HAP-1 (cell line): ENCODE measurements around the gene KCTD21.

ENCODE experiments used
- DNase-seq, 2 experiments: peaks; one replicate each; pipeline ENCODE4 v3.0.0-alpha.2; 2016 to 2020; ENCODE audit warnings: low spot score in 2 of 2
- H3K27me3 ChIP-seq: fragments of 250-450 bp; sonication (Bioruptor Pico); 2 replicates; pipeline ENCODE4 v1.5.1; 2020; ENCODE audit warnings: low read depth, mild to moderate bottlenecking, moderate library complexity
- H3K36me3 ChIP-seq: fragments of 250-450 bp; sonication (Bioruptor Pico); replicated peaks from 2 replicates; pipeline ENCODE4 v1.5.1; 2020; ENCODE audit warnings: mild to moderate bottlenecking
- H3K4me1 ChIP-seq: fragments of 250-450 bp; sonication (Bioruptor Pico); 2 replicates; pipeline ENCODE4 v1.5.1; 2020; ENCODE audit warnings: mild to moderate bottlenecking
- H3K4me3 ChIP-seq: fragments of 250-450 bp; sonication (Bioruptor Pico); 2 replicates; pipeline ENCODE4 v1.5.1; 2020; ENCODE audit warnings: mild to moderate bottlenecking, moderate library complexity
- H3K9me3 ChIP-seq: fragments of 250-450 bp; sonication (Bioruptor Pico); 2 replicates; pipeline ENCODE4 v1.5.1; 2020; ENCODE audit warnings: mild to moderate bottlenecking, moderate library complexity
- in situ Hi-C: fragments of 300-500 bp; cut with MboI; formaldehyde crosslinking; loops from 3 replicates; pipeline ENCODE4 v1.14.3; 2020; ENCODE audit warnings: low sequenced_read_pairs, inconsistent platforms, mixed read lengths

KCTD21 gene

GRCh38 chr11:78213526-78214330, 25.3 kb upstream of the KCTD21 start:
- Histone ChIP-seq H3K4me3 (no peak overlapping the region), H3K9me3 (0 out of 2 replicates have a peak, but pooled peaks cover 3% of the 10 kb centered on the region), H3K36me3 (peaks cover 49% of the 10 kb centered on the region), H3K4me1 (no peaks in the 10 kb centered on the region), H3K27me3 (no peaks in the 10 kb centered on the region)
- no peak for DNase-seq
- in situ Hi-C loops, result no loop called here

- Histone ChIP-seq H3K9me3 (0 out of 2 replicates have a peak, but pooled peaks cover 3% of the 10 kb centered on the region), H3K4me3 (no peak overlapping the region), H3K4me1 (no peaks in the 10 kb centered on the region), H3K36me3 (peaks cover 43% of the 10 kb centered on the region), H3K27me3 (no peaks in the 10 kb centered on the region)
- no peak for DNase-seq
- in situ Hi-C loops, result no loop called here
Measured at GRCh38 chr11:78212586-78213371, 24.4 kb upstream of the KCTD21 start.

- DNase-seq, result no peak
- Histone ChIP-seq H3K4me3 (no peak overlapping the region), H3K4me1 (no peaks in the 10 kb centered on the region), H3K36me3 (peaks cover 38% of the 10 kb centered on the region), H3K9me3 (0 out of 2 replicates have a peak, but pooled peaks cover 3% of the 10 kb centered on the region), H3K27me3 (no peaks in the 10 kb centered on the region)
- in situ Hi-C loops, result no loop called here
Measured at GRCh38 chr11:78211565-78211964, 23.1 kb upstream of the KCTD21 start.

- no peak for DNase-seq
- in situ Hi-C loops, result no loop called here
- H3K36me3 ChIP-seq, result peaks cover 29% of the 10 kb centered on the region
- H3K4me3 ChIP-seq, result no peak overlapping the region
- H3K4me1 ChIP-seq, result no peaks in the 10 kb centered on the region
- H3K9me3 ChIP-seq, result 0 out of 2 replicates have a peak, but pooled peaks cover 3% of the 10 kb centered on the region
- no peaks in the 10 kb centered on the region for H3K27me3 ChIP-seq
Measured at GRCh38 chr11:78210000-78210608, 21.7 kb upstream of the KCTD21 start.

- Histone ChIP-seq H3K4me1 (no peaks in the 10 kb centered on the region), H3K27me3 (no peaks in the 10 kb centered on the region), H3K4me3 (no peak overlapping the region), H3K9me3 (0 out of 2 replicates have a peak, but pooled peaks cover 3% of the 10 kb centered on the region), H3K36me3 (peaks cover 23% of the 10 kb centered on the region)
- in situ Hi-C loops, result no loop called here
- no peak for DNase-seq
Measured at GRCh38 chr11:78209478-78209877, 21.1 kb upstream of the KCTD21 start.

- Histone ChIP-seq H3K4me3 (no peak overlapping the region), H3K9me3 (0 out of 2 replicates have a peak, but pooled peaks cover 3% of the 10 kb centered on the region)
Measured at GRCh38 chr11:78208257-78209165, 20.1 kb upstream of the KCTD21 start.

GRCh38 chr11:78207532-78208256, 19.3 kb upstream of the KCTD21 start:
- 0 out of 2 replicates have a peak, but pooled peaks cover 3% of the 10 kb centered on the region for H3K9me3 ChIP-seq
- no peak for DNase-seq
- no peaks in the 10 kb centered on the region for H3K4me1 ChIP-seq
- H3K4me3 ChIP-seq, result no peak overlapping the region
- in situ Hi-C loops, result no loop called here
- H3K27me3 ChIP-seq, result no peaks in the 10 kb centered on the region
- H3K36me3 ChIP-seq, result peaks cover 19% of the 10 kb centered on the region

More at GRCh38 chr11:78208257-78209165, 20.1 kb upstream of the KCTD21 start:
- DNase-seq, result no peak
- H3K27me3 ChIP-seq, result no peaks in the 10 kb centered on the region
- no peaks in the 10 kb centered on the region for H3K4me1 ChIP-seq
- in situ Hi-C loops, result no loop called here
- H3K36me3 ChIP-seq, result peaks cover 22% of the 10 kb centered on the region

- Histone ChIP-seq H3K9me3 (no peaks in the 10 kb centered on the region), H3K4me3 (no peak overlapping the region), H3K36me3 (peaks cover 10% of the 10 kb centered on the region), H3K4me1 (no peaks in the 10 kb centered on the region), H3K27me3 (no peaks in the 10 kb centered on the region)
- in situ Hi-C loops, result no loop called here
- DNase-seq, result no peak
Measured at GRCh38 chr11:78205691-78206090, 17.3 kb upstream of the KCTD21 start.

GRCh38 chr11:78205256-78205655, 16.8 kb upstream of the KCTD21 start:
- Histone ChIP-seq H3K36me3 (peaks cover 7% of the 10 kb centered on the region), H3K27me3 (no peaks in the 10 kb centered on the region), H3K9me3 (no peaks in the 10 kb centered on the region), H3K4me1 (no peaks in the 10 kb centered on the region), H3K4me3 (no peak overlapping the region)
- in situ Hi-C loops, result no loop called here
- DNase-seq, result no peak

- Histone ChIP-seq H3K9me3 (no peaks in the 10 kb centered on the region), H3K27me3 (no peaks in the 10 kb centered on the region), H3K36me3 (no peaks in the 10 kb centered on the region; the same call in none of the 2 replicates), H3K4me3 (no peak overlapping the region), H3K4me1 (no peaks in the 10 kb centered on the region)
- in situ Hi-C loops, result no loop called here
- DNase-seq, result no peak
Measured at GRCh38 chr11:78203184-78203583, 14.8 kb upstream of the KCTD21 start.

- Histone ChIP-seq H3K36me3 (no peaks in the 10 kb centered on the region; the same call in none of the 2 replicates), H3K4me3 (no peak overlapping the region), H3K4me1 (no peaks in the 10 kb centered on the region), H3K27me3 (no peaks in the 10 kb centered on the region), H3K9me3 (no peaks in the 10 kb centered on the region)
- no peak for DNase-seq
- in situ Hi-C loops, result no loop called here
Measured at GRCh38 chr11:78202733-78203167, 14.3 kb upstream of the KCTD21 start.

GRCh38 chr11:78201096-78201818, 12.8 kb upstream of the KCTD21 start:
- no peak for DNase-seq
- no peaks in the 10 kb centered on the region; the same call in none of the 2 replicates for H3K36me3 ChIP-seq
- in situ Hi-C loops, result no loop called here
- H3K4me3 ChIP-seq, result no peak overlapping the region
- no peaks in the 10 kb centered on the region for H3K27me3 ChIP-seq
- no peaks in the 10 kb centered on the region for H3K9me3 ChIP-seq
- no peaks in the 10 kb centered on the region for H3K4me1 ChIP-seq
